GM10847 (cell line): Measurements from ENCODE around the gene POLR3C.

Experiments used
- POLR2A ChIP-seq: IDR thresholded peaks from 2 replicates; pipeline ENCODE4 v1.6.1; 2011; ENCODE audit not compliant: insufficient read length; ENCODE audit errors: extremely low read depth

POLR3C gene

GRCh38 chr1:145805057-145805456 lies 18.9 kb upstream of the POLR3C start:
- no peak for TF ChIP-seq POLR2A

GRCh38 chr1:145806408-145806807 lies 17.6 kb upstream of the POLR3C start:
- no peak for TF ChIP-seq POLR2A

GRCh38 chr1:145806844-145807243 lies 17.2 kb upstream of the POLR3C start:
- TF ChIP-seq POLR2A: no peak

GRCh38 chr1:145824499-145824842 lies 471 bp downstream of the POLR3C start:
- no peak for TF ChIP-seq POLR2A

GRCh38 chr1:145826030-145826429 lies 2.0 kb downstream of the POLR3C start:
- no peak for TF ChIP-seq POLR2A

- TF ChIP-seq POLR2A: no peak
Measured at GRCh38 chr1:145827966-145828365, 4.0 kb downstream of the POLR3C start.

GRCh38 chr1:145828367-145829026 lies 4.5 kb downstream of the POLR3C start:
- no peak for TF ChIP-seq POLR2A

- TF ChIP-seq POLR2A: no peak
Measured at GRCh38 chr1:145837656-145838055, 13.7 kb downstream of the POLR3C start.

- no peak for TF ChIP-seq POLR2A
Measured at GRCh38 chr1:145843031-145843430, 19.0 kb downstream of the POLR3C start.

- TF ChIP-seq POLR2A: no peak
Measured at GRCh38 chr1:145845144-145845513, 21.1 kb downstream of the POLR3C start.

GRCh38 chr1:145845514-145846161 lies 21.6 kb downstream of the POLR3C start, which contains the start of gene NUDT17:
NUDT17 (plus strand) TSS chr1:145845630; CDS start chr1:145845641, 11 bp downstream.
- TF ChIP-seq POLR2A: peak; percentile 40

- TF ChIP-seq POLR2A: no peak
Measured at GRCh38 chr1:145846201-145846612, 22.2 kb downstream of the POLR3C start.

- no peak for TF ChIP-seq POLR2A
Measured at GRCh38 chr1:145847827-145848226, 23.8 kb downstream of the POLR3C start.

GRCh38 chr1:145849356-145850160 lies 25.6 kb downstream of the POLR3C start:
- TF ChIP-seq POLR2A: no peak

GRCh38 chr1:145855426-145855948 lies 31.5 kb downstream of the POLR3C start:
- TF ChIP-seq POLR2A: no peak

- no peak for TF ChIP-seq POLR2A
Measured at GRCh38 chr1:145857170-145857569, 33.2 kb downstream of the POLR3C start.
